Kidney glomerular epithelial cell (primary cell): ENCODE data around the gene SMIM35.

Source experiments
- DNase-seq: peaks from one replicate; lab custom pipeline; 2025; lab: John Stamatoyannopoulos, UW

The SMIM35 gene

GRCh38 chr11:118109231-118109630 lies 22.5 kb upstream of the SMIM35 start:
- peak; percentile 5 for DNase-seq

DNA sequence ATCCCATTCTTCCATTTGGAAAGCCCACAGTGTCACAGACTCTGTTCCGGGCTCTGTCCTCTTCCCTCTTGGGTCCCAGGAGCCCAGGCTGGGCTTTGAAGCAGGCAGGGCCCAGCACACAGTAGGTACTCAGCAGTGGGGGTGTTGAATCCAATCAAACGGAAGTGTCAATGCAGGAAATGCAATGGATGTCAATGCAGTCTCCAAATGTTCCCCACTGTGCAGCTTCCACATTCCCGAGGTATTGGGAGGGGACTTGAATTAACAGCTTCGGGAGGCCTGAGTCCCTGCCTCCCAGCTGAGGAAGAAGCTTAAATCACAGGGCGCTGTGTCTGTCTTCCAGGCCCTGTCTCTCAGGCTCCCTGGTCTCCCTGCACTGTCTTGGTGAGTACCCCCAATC lies 21.8 kb upstream of the SMIM35 start:
- no peak for DNase-seq

GRCh38 chr11:118106789-118107335 lies 20.1 kb upstream of the SMIM35 start:
- no peak for DNase-seq

DNA sequence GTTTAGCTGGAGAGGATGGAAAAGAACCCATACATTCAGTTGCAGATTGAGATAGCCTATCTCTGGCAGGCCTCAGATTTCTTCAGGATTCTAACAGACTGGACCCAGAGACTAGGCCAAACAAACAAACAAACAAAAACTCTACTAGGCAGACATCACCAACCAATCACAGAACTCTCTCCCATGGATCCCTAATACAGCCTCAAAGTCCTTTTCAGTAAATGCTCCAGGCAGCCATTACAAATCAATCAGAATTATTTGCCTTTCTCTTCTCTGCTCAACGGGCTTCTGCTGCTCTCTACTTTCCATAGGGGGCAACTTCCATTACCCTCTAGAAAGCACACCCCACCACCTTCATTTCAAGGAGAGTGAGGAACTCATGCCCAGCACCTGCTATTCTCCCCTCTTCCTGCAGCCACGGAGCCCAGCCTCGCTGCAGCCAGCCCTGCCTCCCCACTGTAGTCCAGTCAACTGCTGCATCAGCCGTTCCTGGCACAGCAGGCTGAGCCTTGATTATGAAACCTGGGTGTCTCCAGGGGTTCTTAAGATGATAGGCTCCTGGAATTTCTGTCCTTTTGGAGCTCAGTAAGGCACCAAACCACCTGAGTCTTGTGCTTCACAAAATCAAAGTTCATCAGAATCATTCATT lies 19.0 kb upstream of the SMIM35 start:
- DNase-seq, result no peak

DNA sequence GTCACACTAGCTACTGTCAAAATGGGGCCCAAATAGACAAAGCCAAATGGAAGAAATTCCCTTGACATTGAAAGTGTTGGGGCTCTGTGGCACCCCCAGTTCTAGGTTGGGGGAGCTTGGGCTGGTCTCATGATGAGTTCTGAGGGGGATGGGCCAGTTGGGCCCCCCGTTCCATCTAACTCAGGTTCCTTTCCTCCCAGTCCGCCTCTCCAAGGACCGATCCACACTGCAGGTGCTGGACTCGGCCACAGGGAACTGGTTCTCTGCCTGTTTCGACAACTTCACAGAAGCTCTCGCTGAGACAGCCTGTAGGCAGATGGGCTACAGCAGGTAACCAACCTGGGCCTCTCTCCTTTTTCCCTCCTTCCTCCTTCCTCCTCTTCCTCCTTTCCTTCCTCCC lies 17.7 kb upstream of the SMIM35 start:
- no peak for DNase-seq

DNA sequence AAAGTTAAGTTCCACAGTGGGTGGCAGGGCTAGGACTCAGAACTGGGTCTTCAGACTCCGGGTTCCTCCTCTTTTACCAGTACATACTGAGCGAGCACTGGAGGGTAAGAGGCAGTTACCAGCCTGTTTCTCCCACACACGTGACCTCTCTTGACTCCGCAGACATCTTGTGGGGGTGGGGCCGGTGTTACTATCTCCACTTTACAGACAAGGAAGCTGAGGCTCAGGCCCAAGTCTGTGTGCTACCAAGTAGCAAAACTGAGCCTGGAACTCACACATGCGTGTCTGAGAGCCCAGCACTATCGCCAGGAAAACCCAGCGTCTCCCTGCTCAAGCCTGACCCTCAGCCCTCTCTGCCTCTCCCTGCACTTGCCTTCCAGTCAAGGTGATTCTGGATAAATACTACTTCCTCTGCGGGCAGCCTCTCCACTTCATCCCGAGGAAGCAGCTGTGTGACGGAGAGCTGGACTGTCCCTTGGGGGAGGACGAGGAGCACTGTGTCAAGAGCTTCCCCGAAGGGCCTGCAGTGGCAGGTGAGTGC lies 16.0 kb upstream of the SMIM35 start:
- DNase-seq, result no peak

DNA sequence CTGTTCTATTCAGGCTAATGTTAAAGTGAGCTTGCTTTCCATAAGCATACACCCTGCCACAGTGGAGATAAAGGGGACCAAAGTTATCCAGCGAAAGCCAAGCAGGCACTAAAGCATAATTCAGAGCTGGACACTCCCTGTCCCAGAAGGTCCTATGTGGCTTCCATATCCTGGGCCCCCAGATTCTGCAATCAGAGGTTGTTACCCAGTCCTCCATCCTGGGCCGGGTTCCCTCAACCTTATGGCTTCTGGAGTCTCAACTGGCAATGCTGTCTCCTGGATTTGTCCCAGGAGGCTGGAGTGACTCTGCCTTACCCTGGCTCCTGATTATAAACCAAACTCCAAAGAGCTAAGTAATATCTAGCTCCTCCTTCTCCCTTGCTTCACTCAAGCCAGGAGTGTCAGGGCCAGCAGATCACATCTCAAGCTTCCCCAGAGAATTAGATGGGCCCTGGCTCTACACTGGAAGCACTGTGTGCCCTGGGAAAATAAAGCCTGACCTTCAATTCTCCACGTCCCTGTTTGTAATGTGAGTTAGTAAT lies 14.0 kb upstream of the SMIM35 start:
- no peak for DNase-seq

DNA sequence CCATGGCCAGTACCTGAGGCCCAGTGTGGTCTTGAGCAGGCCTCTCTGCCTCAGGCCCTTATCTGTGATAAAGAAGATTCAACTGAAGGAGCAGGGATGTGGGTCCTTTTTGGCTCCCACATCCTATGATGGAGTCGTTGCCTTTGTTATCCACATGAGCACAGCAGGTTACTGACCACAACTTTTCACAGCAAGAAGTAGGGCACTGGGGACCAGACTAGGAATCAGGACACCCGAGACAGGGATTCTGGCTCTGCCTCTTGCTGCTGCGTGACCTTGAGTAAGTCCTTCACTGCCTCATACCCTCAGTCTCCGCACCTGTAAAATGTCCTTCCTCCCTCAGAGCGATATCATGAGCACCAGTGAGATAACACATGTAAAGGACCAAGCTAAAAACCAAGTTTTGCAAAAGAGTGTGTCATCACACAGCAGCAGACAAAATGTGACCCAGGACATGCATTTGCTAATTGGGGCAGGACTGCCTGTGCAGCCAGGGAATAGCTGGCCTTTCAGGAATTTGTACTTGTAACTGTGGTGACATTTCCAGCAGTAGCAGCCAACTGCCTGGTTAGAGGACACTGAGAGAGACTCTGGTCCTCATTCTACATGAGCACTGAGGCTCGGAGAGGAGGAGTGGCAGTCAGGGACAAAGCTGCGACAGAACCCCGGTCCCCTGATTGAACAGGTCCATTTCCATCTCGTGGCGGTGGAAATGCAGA lies 13.2 kb upstream of the SMIM35 start:
- no peak for DNase-seq

GRCh38 chr11:118098996-118099837 lies 12.5 kb upstream of the SMIM35 start:
- no peak for DNase-seq

DNA sequence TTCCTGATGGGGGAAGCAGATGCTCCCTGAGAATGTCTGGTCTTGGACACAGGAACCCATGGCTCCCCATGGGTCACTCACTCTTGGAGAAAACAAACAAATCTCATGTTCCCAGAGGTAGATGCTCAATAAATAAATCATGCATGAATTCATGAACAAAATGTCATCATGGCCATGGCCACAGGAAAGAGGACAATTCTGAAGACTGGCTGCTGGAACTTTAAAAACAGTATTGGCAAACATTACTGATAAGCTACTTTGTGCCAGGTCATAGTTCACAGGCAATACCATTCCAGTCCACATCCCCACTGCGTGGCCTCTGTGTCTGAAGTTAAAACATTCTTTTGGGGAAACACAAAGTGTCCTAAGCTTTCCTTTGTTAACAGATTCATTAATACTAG lies 9.2 kb upstream of the SMIM35 start:
- no peak for DNase-seq

DNA sequence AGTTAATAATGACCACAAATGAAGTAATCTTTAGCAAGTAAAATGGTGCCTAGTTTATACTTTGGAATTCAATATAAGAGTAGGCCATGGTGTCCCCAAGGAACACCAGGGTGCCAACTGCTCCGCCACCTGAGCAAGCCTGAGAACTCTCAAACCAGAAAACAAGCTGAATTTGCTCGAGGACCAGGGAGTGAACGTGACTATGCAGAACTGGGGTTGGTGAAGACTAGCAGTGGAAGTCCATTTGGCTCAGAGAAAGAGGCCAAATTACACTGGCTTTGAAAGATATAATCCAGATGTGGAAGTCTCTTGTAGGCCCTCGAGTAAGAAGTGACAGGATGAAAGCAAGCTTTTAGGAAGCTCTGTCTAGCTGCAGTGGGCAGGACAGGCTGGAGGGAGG lies 8.7 kb upstream of the SMIM35 start:
- DNase-seq, result no peak

- no peak for DNase-seq
Observed at GRCh38 chr11:118092907-118093571, 6.3 kb upstream of the SMIM35 start.

DNA sequence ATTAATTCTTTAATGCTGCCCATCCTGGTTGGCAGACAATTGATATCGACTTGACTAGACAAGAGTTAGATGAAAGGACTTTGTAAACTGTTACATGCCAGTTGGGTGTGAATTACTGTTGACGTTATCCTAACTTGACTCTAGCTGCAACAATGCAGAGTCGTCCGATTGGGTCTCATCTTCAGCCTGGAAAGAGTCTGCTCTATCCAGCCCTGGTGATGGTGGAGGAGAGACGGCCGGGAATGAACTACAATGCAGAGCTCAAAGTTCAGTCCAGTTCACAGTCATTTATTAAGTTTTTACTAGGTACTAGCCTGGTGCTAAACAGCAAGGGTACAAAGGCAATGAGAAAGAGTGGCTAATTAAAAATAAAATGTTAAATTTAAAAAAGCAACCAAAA lies 4.9 kb upstream of the SMIM35 start:
- no peak for DNase-seq

DNA sequence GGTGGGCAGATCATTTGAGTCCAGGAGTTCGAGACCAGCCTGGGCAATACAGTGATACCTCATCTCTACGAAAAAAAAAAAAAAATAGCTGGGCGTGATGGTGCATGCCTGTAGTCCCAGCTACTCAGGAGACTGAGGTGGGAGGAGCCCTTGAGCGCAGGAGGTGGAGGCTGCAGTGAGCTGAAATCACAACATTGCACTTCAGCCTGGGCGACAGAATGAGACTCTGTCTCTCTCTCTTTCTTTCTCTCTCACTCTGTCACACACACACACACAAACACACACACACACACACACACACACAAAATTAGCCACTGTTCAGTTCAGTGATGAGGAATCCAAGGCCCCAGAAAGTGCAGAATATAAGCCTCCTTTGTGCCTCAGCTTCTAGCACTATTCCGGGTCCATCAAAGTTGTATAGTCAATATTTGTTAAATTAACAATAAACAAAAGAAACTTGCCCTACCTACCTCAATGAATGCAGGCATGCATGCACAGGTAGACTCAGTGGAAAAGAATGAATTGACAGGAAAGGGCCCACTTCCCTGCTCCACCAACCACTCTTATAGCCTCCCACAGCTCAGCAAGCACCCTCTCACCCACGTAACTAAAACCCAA lies 3.9 kb upstream of the SMIM35 start:
- no peak for DNase-seq

GRCh38 chr11:118088531-118088930 lies 1.8 kb upstream of the SMIM35 start:
- no peak for DNase-seq

DNA sequence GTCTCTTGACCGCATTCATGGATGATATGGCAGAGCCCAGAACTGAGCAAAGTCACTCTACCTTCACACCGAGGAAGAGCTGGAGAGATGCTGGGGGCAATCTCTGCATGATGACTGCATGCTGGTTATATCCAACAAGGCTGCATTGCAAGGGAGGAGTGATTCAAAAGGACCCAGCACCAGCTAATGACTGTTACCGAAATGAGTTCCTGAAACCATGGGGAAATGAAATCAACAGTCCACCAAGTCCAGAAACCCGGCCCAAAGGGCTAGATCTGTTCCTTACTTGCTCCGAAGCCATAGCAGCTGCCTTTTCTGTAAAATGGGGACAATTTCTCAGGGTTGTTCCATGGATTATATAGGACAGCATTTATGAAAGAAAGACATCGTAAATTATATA lies 1.2 kb upstream of the SMIM35 start:
- no peak for DNase-seq

DNA sequence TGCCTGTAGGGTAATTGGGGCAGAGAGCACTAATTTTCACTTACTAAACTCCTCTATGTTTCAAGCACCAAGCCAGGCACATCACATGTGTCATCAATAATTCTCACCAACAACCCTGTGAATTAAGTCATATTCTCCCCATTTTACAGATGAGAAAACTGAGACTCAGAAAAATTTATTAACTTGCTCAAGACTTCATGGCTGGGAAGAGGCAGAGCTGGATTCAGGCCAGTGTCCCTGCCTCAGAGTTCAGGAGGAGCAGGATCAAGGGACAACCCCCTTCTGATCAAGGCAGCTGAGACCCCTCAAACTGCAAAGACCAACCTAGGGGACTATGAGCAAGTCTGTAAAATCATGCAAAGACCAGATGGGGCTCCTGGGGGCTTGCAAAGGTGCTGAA lies 2.1 kb downstream of the SMIM35 start:
- no peak for DNase-seq

DNA sequence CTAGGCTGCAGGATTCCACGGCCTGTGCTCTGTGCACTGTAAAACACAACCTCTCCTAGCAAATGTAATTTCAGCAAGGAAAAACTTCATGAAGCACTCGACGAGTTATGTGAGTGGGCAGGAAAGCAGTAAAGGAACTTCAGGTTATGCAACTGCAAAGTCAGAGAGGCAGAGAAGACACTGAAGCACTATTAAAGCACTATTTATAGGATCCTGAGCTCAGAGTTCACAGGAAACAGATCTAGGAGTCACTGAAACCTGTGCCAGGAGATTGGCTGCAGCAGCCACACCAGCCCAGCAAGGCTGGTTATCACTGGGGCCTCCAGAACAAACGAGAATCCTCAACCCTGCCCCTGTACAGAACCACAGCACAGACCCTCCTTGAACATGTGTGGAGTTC lies 2.5 kb downstream of the SMIM35 start:
- DNase-seq, result no peak

DNA sequence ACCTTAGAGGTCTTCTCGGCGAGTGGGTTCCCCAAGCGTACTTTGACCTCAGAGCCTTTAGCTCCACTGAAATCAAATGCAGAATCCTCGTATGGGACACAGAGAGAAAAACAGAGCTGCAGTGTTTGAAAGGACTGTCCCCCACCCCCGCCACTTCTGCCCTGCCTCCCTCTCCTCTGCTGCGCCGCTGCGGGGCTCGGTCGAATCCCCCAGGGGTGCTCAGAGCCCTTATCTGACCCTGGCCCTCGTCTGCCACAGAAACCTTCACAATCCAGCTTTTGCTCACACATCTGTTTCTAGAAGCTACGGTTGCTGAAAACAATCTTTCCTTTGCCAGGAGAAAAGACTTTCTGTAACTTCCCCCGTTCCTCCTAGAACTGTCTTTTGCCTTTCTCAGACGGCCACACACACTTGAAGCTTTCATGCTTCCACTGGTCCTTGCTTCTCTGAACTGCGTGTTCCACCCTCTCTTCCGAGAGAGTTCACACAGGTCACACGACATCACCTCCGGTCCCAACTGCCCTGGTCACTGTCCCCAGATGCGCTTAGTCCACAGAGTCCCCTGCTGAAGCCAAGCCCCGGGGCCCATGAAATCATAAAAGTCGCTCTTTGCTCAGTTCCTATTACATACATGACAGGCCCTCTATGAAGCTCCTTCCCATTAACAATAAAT lies 3.7 kb downstream of the SMIM35 start:
- no peak for DNase-seq

- DNase-seq, result no peak
Observed at GRCh38 chr11:118081241-118081958, 5.4 kb downstream of the SMIM35 start.
